Central memory CD4-positive, alpha-beta T cell (primary cell): ENCODE data around the gene SLC6A5.
"Not testable (repeated sequence)": the region's sequence is repeated elsewhere in the genome, so short reads cannot be mapped to it uniquely, and the experiment has no call there.

ENCODE experiments used
- DNase-seq: peaks from one replicate; pipeline ENCODE4 v3.0.0; 2022
- total RNA-seq, 3 experiments: gene quantifications; one replicate each; lab custom pipeline; 2026; lab: John Stamatoyannopoulos, UW

The SLC6A5 gene
- total RNA-seq: 0 reads per million in 3 experiments

- no peak for DNase-seq
These were observed at the start of gene SLC6A5 for GRCh38 chr11:20599221-20600019. TSS of gene SLC6A5 (plus strand) at chr11:20599608. CDS start at chr11:20599673, 65 bp downstream.

DNA sequence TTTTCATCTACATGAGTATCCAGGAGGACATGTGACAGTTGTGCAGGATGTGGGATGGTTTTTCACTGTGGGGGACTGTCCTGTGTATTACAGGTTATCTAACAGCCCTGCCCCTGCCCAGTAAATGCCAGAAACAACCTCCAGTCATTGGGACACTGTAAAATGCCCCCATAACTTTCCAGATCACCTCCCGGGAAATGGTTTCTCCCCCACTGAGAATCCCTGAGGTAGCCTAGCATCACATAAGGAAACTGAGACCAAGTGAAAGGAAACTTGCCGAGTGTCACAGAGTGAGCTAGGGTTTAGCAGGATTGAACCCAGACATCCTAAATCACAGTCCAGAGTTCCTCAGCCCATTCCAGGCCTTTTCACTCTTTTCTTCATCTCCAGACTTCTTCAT is 48.3 kb upstream of the SLC6A5 start:
- DNase-seq: no peak

- no peak for DNase-seq
These were observed 43.6 kb upstream of the SLC6A5 start for GRCh38 chr11:20555783-20556182.

DNA sequence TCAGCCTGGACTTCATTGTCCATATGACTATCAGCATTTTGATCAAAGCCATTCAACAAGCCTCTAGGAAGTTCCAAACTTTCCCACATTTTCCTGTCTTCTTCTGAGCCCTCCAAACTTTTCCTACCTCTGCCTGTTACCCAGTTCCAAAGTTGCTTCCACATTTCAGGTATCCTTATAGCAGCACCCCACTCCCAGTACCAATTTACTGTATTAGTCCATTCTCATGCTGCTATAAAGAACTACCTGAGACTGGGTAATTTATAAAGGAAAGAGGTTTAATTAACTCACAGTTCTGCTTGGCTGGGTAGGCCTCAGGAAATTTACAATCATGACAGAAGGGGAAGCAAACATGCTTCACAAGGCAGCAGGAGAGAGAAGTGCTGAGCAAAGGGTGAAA is 43.0 kb upstream of the SLC6A5 start:
- DNase-seq: not testable (repeated sequence)

DNA sequence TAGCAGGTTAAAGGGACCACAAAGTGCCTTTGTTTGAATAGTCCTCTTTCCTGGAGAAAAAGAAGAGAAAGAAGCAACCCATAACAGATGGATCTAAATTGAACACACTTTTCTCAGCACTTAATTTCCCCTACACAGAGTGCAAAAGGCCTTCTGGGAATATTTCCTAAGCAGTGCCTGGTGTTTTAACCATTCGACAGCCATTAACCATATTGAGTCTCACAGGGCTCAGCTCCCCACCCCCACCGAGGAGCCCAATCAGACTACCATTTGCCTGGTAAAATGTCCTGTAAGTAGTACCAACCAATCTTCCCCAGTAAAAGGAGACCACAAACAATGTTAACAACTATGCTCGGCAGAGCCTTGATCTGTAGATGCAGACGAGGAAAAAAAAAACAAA is 40.7 kb upstream of the SLC6A5 start:
- DNase-seq: no peak

DNA sequence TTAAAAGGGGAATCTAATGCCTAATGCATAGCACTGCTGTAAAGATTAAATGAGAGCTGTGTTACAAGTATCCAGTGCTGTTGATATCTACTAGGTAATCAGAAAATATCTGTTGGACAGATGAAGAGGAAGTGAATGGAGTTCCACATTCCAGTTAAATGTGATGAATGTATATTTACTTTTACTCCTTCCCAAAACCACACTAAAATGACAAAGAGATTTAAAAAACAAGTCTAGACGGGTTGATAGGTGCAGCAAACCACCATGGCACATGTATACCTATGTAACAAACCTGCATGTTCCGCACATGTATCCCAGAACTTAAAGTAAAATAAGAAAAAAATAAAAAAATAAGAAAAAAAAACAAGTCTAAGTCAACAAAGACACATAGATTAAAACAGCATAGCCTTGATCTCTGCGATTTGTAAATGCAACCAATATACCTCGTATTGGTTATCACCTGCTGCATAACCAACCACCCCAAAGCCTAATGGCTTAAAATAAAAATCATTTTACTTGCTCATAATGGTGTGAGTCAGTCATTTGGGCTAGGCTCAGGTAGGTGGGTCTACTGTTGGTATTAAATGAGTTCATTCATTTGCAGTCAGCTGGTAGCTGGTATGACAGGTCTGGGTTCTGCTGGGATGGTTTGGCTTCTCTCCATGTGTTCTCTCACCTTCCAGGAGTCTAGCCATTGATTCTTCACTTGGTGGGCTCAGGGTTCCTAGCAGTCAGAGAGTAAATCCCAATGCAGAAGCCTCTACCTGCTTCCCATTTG is 39.7 kb upstream of the SLC6A5 start:
- no peak for DNase-seq

- no peak for DNase-seq
These were observed 37.5 kb upstream of the SLC6A5 start for GRCh38 chr11:20561915-20562314.

DNA sequence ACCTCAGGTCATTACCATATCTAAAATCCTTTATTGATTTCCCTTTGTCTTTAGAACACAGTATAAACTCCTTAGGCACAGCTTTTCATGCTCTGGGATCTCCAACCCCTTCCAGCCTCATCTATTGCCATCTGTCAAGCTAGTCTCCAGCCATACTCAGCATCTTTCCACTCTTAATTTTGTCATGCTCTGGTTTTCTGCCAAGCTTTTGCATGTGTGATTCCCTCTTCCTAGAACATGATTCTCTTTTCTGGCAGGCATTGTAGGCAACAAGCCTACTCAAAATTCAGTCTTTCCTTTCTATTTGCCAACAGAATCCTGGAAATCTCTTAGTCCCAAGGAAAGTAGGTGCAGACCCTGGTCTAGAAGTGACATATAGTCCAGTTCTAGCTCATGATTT is 35.5 kb upstream of the SLC6A5 start:
- no peak for DNase-seq

- no peak for DNase-seq
These were observed 34.4 kb upstream of the SLC6A5 start for GRCh38 chr11:20564846-20565635.

DNA sequence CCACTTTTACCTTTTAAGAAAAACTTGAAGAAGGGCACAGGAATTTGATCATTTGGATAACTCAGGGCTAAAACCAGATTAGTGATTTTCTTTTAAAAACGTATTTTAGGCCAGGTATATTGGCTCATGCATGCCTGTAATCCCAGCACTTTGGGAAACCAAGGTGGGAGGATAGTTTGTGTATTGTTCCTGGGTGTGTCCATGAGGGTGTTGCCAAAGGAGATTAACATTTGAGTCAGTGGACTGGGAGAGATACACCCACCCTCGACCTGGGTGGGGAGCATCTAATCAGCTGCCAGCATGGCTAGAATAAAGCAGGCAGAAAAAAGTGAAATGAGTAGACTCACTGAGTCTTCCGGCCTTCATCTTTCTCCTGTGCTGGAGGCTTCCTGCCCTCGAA is 33.3 kb upstream of the SLC6A5 start:
- DNase-seq: not testable (repeated sequence)

GRCh38 chr11:20566591-20567434 is 32.6 kb upstream of the SLC6A5 start:
- no peak for DNase-seq

- DNase-seq: not testable (repeated sequence)
These were observed 19.7 kb upstream of the SLC6A5 start for GRCh38 chr11:20579725-20580124.

DNA sequence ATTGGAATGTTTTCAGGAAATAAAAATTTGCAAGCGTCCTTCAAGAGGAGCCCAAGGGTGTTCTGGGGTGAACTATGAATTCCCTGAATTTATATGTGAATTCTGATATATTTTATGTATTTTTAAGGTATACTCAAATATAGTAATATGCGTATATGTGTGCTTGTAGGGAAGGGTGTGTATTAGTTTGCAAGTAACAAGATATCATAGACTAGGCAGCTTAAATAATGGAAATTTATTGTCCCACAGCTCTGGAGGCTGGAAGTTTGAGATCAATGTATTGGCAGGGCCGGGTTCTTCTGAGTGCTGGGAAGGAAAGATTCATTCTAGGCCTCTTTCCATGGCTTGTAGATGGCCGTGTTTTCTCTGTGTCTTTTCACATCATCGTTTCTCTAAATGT is 16.2 kb upstream of the SLC6A5 start:
- no peak for DNase-seq

DNA sequence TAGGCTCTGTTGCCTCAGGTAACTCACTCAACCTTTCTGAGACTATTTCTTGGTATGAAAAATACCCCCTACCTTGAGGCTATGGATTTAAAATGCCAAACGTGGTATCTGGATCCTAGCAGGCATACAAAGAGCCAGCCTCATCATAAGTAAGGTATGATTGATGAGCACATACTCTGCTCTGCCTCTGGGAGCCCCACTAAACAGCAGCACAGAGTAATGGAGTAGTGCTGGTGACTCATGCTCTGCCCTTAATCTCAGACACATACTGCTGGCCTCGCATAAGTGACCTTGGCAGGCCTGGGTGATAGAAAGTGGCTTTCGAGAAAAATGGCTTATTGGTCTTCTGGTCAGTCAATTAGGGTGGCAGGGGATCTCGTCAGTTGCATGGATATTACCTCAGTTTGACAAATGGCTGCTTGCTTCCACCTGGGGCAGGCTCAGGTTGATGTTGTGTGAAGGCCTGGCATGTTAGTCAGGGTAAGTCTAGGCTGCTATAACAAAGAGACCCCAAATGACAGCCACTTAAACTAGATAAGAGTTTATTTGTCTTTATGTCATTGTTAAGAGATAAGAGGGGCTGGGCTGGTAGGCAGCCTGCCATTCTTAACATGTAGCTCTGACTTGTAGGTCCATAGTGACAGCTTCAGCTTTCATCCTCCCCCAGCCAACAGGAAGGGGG is 15.2 kb upstream of the SLC6A5 start:
- DNase-seq: no peak

DNA sequence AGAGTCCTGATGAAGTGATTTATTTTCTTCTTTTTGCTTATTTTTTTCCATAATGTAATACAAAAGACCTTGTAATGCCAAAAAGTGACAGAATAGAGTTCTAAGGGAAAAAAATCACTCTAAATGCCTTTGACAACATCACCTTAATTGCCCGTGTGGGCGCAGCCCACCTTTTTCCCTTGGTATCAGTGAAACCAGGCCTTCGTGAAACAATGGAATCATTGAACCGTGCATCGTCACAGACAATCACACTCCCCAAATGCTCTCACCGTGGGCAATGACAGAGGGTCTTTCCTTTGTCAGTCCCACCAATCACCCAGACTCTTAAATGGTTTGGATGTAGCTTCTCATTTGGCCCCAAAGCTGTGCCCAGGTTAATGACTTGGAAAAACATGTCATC is 9.6 kb upstream of the SLC6A5 start:
- no peak for DNase-seq

DNA sequence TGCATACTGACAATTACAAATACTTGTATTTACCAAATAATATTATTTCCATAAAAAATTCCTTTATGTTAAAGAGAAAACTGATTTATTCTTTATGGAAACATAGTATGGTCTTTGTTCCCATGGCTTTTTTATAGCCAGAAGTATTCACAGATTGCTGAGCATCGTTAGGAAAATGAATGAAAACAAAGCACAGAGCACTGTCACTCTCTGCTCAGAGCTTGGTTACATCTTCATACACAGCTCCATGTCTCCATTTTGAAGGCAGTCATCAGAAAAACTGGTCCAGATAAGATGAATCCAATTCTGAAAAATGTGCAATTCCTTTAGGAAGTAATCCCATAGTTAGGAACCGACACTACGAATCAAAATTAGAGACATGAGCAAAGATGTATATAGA is 9.0 kb upstream of the SLC6A5 start:
- no peak for DNase-seq

DNA sequence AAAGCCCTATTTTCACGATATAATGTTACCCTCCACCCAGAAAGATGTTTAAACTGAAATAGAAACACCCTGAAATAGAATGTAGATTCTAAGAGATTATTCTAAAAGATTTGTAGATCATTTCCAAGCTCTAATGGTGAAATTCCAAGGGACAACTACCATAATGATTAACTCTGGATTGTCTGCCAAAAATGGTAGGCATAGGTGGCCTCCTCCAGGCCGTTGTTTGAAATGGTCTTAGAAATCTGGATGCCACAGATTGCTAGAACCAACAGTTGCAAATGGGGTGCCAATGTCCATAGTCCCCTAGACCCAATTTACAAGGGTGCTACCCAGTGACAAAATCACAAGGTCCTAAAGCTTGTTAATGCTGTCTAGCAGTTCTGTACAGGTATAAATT is 6.7 kb upstream of the SLC6A5 start:
- DNase-seq: no peak

DNA sequence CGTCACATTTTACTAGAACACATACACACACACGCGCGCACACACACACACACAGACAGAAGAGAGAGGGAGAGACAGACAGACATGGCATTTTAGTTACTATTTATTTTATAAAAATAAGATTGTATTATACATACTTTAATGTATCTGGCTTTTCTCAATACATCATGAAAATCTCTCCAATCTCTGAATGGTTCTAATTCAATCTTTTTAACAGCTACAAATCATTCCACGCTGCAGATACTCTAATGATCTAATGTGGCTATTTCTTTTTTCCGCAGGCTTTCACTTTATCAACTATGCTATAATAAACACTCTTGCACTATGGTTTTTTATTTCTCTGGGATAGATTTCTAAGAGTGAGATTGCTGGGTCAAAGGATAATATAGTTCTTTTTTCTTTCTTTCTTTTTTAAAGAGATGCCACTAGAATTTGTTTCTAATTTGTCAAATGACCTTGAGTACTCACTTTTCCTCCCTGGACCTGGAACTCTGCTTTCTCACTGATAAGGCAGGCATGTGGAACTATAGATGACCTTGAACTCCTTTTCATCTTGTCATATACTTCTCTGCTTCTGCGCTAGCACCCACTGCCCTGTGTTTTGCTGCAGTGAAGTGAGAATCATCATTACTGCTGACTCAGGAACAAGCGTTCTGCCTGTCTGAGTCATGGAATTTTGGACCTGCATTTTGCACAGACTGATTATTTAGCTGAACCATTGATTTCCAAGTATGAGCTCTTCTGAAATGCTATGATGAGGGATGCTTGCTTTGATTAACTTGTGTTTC is 4.9 kb upstream of the SLC6A5 start:
- no peak for DNase-seq

DNA sequence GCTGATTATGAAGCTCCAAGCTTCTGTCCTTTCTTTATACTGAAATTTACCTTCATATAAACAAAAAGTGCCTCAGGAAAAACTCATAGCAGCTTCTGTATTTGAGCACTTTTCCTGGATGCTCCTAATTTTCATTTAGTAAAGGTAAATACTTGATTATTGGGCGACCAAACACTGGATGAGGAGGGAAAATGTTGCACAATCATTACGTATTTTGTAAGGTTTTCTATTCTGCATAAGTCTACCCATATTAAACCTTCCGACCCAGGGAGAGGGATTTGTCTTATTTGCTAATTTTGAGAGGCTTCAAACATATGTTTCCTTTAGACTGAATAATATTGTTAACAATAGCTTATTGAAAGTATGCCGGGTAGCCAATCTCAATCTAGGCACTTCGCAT is 4.3 kb upstream of the SLC6A5 start:
- no peak for DNase-seq

DNA sequence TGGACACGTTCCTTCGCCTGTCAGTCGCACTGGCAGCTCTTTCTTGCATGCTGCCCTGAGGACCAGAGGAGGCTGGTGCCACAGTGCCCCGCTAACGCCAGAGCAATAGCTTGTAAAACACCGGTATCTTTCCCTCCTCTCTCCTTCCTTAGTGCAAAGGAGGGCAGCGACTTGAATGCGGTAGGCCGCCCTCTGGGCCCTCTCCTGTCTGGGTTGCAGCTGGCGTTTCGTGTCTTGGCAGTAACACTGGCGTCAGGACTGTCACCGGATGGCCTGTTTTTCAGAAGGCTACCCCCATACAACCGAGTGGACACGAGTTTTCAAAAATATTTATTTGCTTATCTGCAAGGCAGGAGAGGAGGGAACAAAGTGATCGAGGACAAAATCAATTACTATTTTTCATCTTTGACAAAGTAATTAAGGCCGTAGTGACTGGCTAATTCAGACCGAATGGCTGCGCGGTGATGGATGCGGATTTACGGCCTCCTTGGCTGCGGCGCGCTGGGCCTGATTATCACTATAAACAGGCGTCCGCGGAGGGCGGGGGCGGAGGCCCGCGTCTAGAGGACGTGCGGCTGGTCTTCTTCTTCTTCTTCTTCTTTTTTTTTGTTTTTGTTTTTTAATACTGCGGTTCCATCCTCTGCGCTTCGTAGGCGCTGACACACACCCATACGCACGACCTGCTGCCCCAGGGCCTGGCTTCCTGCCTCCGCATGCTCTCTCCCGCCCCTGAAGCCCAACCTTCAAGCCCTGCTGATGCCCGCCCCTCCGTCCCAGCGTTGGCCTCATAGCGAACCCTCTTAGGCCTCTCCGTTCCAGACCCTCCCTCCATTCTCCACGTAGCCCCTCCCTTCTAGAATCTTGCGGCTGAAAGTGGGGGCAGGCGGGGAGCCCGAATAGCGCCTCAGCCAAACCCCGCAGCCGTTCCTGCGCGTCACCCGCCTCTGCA is 2.9 kb upstream of the SLC6A5 start:
- no peak for DNase-seq
